ENCODE results near the gene ACTG2. TPM values are rescaled to one million over a fixed set of nuclear protein-coding genes. Genes with fewer than 3 reads are reported as not detected.

Gene ACTG2
- total RNA-seq, 2 experiments from 2014 or later: not detected

GRCh38 chr2:73942664-73943063 lies 49.9 kb downstream of the ACTG2 start:
- H3K27ac ChIP-seq (ENCODE audit: low read depth in 1 of 2, low read length in 2 of 2): no peak overlapping the region
- Mint-ChIP-seq H3K27me3 (no peaks in the 10 kb centered on the region), H3K4me1 (ENCODE audit: low read depth) (peaks cover 80% of the 10 kb centered on the region), H3K36me3 (ENCODE audit: low read depth) (peaks cover 84% of the 10 kb centered on the region), H3K27ac (peak overlapping the region; percentile 47), H3K9me3 (no peaks in the 10 kb centered on the region), H3K4me3 (no peak overlapping the region)
- ATAC-seq (ENCODE audit: poor library complexity): no peak
- no peak for DNase-seq
- intact Hi-C loops (cut with DNase I, micrococcal nuclease): no loop called here
- CTCF ChIA-PET: no interaction called here
- H3K36me3 ChIP-seq (ENCODE audit: insufficient read depth, low read length): peaks cover 54% of the 10 kb centered on the region
- TF ChIP-seq CTCF (IDR thresholded peaks at IDR 0.05): no peak
- POLR2A ChIA-PET: interaction anchor here (1.0 kb wide), 1 partner anchor 28 kb away, joined by 3 read pairs; no protein-coding TSS in a partner anchor
- no peaks in the 10 kb centered on the region for H3K9me3 ChIP-seq (ENCODE audit: control insufficient read depth in 1 of 2, insufficient read depth in 1 of 2, low read length in 2 of 2)
- peaks cover 24% of the 10 kb centered on the region for H3K4me1 ChIP-seq (ENCODE audit: insufficient read depth, low read length)
- H3K27me3 ChIP-seq (ENCODE audit: control insufficient read depth in 1 of 2, insufficient read depth in 2 of 2, low read length in 2 of 2): no peaks in the 10 kb centered on the region
- no peak overlapping the region for H3K4me3 ChIP-seq (ENCODE audit: low read length)

- H3K9me3 Mint-ChIP-seq: no peaks in the 10 kb centered on the region
- Histone ChIP-seq H3K36me3 (ENCODE audit: insufficient read depth, low read length) (peaks cover 58% of the 10 kb centered on the region), H3K4me3 (ENCODE audit: low read length) (no peak overlapping the region), H3K27ac (ENCODE audit: low read depth in 1 of 2, low read length in 2 of 2) (no peak overlapping the region), H3K4me1 (ENCODE audit: insufficient read depth, low read length) (peaks cover 26% of the 10 kb centered on the region), H3K27me3 (ENCODE audit: control insufficient read depth in 1 of 2, insufficient read depth in 2 of 2, low read length in 2 of 2) (no peaks in the 10 kb centered on the region), H3K9me3 (ENCODE audit: control insufficient read depth in 1 of 2, insufficient read depth in 1 of 2, low read length in 2 of 2) (no peaks in the 10 kb centered on the region)
- ChIA-PET CTCF (no interaction called here), POLR2A (interaction anchor here (2.3 kb wide), 1 partner anchor 18 kb away, joined by 6 read pairs; the partner anchor contains the start of gene DGUOK)
- no peaks in the 10 kb centered on the region for H3K27me3 Mint-ChIP-seq
- peaks cover 80% of the 10 kb centered on the region for H3K4me1 Mint-ChIP-seq (ENCODE audit: low read depth)
- intact Hi-C loops (cut with DNase I, micrococcal nuclease): no loop called here
- no peak overlapping the region for H3K4me3 Mint-ChIP-seq
- ATAC-seq (ENCODE audit: poor library complexity) (no peak), DNase-seq (no peak)
- peak overlapping the region; percentile 51 for H3K27ac Mint-ChIP-seq
- TF ChIP-seq CTCF (IDR thresholded peaks at IDR 0.05): no peak
- H3K36me3 Mint-ChIP-seq (ENCODE audit: low read depth): peaks cover 80% of the 10 kb centered on the region
Measured at GRCh38 chr2:73944714-73945113, 51.9 kb downstream of the ACTG2 start.

GRCh38 chr2:73946215-73946614 lies 53.4 kb downstream of the ACTG2 start:
- Histone ChIP-seq H3K36me3 (ENCODE audit: insufficient read depth, low read length) (peaks cover 61% of the 10 kb centered on the region), H3K9me3 (ENCODE audit: control insufficient read depth in 1 of 2, insufficient read depth in 1 of 2, low read length in 2 of 2) (no peaks in the 10 kb centered on the region), H3K27ac (ENCODE audit: low read depth in 1 of 2, low read length in 2 of 2) (peak overlapping the region in 1 of 2 donors; percentile 43), H3K4me1 (ENCODE audit: insufficient read depth, low read length) (peaks cover 34% of the 10 kb centered on the region), H3K4me3 (ENCODE audit: low read length) (no peak overlapping the region), H3K27me3 (ENCODE audit: control insufficient read depth in 1 of 2, insufficient read depth in 2 of 2, low read length in 2 of 2) (no peaks in the 10 kb centered on the region)
- Mint-ChIP-seq H3K27ac (peak overlapping the region; percentile 87), H3K27me3 (no peaks in the 10 kb centered on the region), H3K4me3 (peak overlapping the region; percentile 6), H3K9me3 (no peaks in the 10 kb centered on the region), H3K36me3 (ENCODE audit: low read depth) (peaks cover 80% of the 10 kb centered on the region), H3K4me1 (ENCODE audit: low read depth) (peaks cover 81% of the 10 kb centered on the region)
- DNase-seq (no peak), ATAC-seq (ENCODE audit: poor library complexity) (peak; percentile 76)
- POLR2A ChIA-PET: interaction anchor here (1.2 to 2.3 kb wide), 2 partner anchors 19 to 25 kb away, joined by 3 to 6 read pairs; partner anchors contain the start of gene DGUOK
- CTCF ChIA-PET: no interaction called here
- TF ChIP-seq CTCF (IDR thresholded peaks at IDR 0.05): no peak
- intact Hi-C loops (cut with DNase I, micrococcal nuclease): no loop called here
